Superior temporal gyrus (tissue), 1 donor: ENCODE results near the gene NHS.

Source experiments
- DNase-seq: peaks from one replicate; pipeline ENCODE4 v3.0.0-alpha.2; 2016; ENCODE audit errors: extremely low spot score

Gene NHS

DNA sequence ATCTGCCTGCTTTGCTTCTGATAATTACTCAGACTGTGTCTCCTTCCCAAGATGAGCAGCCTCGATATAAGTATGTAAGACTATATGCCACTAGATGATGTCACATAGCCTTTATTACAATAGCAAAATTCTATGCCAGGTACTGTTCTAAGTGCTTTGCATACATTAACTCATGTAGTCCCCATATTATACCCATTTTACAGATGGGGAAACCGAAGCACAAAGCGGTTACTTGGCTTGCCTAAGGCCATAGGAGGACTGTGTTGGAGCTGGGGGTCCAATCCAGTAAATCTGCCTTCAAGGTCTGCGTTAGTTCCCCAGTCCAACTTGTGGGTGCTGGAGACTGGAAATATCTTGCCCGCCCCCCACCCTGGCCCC, 361.5 kb downstream of the NHS start:
- no peak for DNase-seq

DNA sequence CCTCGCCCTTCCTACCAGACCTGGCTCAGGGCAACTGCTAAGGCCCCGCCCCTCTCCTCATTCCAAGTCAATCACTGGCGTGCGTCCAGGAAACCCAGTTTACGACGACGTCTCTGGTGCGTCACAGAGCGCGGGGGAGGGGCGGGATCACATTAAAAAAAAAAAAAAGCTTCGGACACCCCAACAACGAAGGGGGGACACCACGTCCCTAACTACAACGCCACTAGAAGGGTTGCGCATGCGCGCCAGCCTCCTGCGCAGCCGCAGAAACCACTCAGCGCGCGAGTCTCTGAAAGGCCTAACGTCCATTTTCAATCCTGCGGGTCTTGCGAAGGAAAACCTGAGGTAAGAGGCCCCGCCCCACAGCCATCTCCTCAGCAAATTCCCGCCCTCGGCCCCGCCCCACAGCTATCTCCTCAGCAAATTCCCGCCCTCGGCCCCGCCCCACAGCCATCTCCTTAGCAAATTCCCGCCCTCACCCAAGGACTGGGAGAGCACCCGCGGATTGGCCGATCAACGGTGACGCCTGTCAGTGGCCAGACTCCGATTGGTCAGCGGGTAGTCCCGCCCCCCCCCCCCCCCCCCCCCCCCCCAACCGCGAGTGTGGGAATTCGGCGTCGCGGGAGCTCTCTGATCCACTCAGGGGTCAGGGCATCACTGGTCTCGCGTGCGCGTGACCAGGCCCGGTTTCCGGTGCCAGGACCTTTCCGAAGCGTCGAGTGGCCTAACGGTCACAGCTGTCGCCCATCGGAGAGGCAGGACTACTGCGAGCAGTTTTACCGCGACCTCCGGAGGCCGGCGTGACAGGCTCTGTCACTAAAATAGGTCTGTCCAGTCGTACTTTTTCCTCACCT, 362.1 kb downstream of the NHS start, which contains the start of gene SCML1:
TSS of gene SCML1 (plus strand) at position 638 of the 854 bp plus-strand sequence. CDS start 6,694 bp downstream, outside the sequence.
- peak; percentile 93 for DNase-seq

DNA sequence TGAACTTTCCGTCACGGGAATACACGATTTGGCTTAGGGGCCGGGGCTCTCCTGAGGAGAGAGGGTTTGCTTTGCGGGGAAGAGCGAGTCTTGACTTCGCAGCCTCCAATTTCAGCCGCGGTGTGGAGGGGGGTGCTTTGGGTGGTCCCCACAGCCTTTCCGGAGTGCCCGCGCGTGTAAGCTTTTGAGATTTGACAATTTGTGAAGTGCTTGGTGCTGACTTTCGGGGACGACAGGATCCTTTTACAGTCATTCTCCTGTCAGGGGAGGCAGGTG, 362.6 kb downstream of the NHS start:
- DNase-seq, result no peak

DNA sequence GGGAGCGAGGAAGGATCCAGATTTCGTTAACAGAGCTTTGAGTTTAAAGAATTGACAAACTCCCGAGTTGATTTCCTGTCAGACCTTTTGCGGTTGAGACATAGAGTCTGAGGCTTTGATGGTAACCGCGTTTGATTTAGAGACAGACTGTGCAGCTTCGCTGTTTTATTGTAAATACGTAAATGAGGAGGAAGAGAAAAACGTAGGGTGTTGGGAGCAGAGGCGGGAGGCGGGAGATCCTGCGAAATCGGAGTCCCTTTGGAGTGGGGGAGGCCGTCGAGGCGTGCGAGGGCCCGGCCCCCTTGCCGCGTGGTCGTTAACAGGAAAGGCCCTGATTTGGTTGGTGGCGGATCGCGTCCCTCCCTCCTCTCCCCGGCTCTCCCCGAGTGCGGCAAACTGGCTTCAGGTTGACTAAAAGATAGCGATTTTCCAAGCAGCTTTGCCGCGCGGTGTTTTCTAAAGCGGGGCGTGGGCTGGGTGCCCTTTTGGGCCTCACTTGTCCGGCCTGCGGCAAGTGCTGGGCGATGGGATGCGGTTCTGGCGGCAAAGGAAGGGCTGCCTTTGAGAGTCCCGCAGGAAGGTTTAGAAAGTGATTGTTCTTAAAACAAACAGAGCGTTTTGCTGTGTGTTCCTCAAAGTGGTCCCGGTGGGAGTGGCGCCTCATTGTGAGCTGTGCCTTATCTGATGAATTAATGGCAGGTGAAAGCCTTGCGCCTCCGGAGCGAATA, 363.1 kb downstream of the NHS start:
- DNase-seq, result no peak

DNA sequence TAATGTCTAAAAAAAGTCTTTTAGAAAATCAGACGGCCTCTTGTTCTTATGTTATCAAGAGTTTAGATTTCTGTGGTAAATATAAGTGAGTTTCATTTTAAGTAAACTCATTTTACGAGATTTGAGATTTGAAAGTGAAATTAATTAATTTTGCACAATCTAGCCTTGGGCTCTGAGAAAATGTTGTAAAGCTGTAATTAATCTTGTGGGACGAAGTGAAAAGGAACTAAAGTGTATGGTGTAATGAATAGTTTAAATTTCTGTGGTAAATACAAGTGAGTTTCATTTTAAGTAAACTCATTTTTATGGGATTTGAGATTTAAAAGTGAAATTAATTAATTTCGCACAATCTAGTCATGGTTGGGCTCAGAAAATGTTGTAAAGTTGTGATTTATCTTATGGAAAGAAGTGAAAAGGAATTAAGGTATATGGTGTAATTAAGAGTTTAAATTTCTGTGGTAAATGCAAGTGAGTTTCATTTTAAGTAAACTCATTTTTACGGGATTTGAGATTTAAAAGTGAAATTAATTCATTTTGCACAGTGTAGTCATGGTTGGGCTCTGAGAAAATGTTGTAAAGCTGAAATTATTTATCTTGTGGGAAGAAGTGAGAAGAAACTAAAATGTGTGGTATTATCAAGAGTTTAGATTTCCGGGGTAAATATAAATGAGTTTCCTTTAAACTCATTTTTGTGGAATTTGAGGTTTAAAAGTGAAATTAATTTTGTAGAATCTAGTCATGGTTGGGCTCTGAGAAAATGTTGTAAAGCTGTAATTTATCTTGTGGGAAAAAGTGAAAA, 363.9 kb downstream of the NHS start:
- no peak for DNase-seq

DNA sequence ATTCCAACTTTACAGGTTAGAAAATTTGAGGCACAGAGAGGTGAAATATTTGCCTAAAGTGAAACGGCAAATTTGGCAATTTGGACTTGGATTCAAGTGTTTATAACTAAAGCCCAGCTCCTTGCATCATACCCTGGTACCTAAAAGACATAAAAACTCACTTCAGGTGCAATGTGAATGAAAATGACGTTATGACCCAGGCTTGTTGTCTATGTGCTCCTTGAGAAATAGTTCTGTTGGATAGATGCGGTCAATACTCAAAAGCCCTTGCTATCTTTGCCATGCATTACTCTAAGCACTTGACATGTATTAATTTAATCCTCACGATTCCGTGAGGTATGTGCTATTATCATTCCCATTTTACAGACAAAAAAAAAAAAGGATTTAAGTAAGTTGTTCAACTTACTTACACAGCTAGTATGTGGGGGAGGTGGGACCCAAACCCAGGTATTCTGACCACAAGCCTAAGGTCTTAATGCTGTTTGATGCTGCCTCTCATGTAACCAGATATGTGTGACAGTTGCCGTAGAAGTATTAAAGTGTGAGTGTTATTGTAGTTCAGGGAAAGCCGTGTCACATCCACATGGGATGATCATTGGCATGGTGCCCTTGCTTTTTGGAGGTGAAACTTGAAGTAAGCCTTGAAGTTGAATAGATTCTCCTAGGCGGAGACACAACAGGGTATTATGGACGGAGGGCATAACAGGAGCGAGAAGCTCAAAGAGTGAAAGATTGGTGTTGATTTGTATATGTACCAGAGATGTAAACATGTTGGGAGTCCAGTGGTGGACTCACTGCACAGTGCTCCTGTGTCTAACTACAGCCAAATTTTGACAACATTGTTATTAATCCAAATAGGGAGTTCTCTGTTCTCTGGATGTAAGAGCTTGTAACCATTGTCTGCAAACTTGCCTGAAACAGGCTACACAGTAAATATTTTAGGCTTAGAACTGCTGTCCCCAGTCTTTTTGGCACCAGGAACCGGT, 365.4 kb downstream of the NHS start:
- DNase-seq, result no peak

DNA sequence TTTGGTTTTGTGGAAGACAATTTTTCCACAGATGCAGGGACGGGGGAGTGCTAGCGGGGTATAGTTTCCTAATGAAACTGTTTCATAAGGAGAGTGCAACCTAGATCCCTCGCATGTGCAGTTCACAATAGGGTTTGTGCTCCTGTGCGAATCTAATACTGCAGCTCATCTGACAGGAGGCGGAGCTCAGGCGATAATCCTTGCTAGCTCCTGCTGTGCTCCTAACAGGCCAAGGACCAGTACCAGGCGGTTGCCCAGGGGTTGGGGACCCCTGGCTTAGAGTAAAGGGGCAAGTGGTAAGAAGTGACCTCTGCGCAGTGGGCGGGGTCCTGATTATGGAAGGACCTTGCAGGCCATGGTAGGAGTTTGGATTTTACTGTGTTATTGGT, 366.1 kb downstream of the NHS start:
- no peak for DNase-seq

DNA sequence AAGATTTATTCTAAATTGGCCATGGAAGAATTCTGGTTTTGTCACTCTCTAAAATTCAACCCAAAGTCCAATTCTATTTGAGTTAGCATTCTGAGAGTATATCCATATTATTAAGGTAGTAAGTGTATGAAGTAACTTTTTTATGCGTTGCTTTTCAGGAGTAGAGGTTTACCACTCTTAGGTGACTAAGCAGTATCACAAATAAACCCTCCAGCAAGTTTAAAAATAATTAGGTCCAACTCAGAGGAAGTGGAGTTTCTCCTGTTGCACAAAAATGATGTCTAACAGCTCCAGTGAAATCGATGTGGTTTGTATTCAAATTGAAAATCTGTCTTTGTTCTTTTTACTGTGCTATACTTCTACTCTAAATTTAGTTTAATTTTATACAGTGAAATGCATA, 368.9 kb downstream of the NHS start:
- no peak for DNase-seq

DNA sequence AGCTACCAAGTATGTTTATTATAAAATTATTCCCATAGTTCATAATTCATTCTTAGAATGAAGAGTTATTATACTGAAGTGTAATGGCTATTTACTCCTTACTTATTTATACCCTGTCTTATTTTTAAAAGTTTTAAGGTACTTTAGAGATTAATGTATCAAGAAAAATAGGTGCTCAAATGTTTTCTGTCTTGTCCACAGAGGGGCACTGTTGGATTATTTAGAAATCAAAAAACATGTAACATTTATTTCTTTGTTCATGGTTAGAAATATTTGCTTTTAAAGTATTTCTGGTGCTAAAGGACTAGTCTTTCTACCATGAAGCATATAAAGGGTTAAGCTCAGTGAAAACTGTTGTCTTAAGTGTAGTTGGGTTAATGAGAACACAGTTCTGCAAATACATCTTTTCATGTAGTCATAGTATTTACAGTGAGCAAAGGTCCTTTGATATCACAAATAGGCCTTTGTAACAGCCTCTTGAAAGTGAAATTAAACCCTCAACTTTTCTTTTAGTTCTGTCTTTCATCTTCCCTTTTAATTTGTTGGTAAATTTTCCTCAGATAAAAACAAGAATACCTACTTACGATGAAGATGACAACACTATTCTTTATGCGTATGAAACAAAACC, 370.0 kb downstream of the NHS start:
- DNase-seq, result no peak

DNA sequence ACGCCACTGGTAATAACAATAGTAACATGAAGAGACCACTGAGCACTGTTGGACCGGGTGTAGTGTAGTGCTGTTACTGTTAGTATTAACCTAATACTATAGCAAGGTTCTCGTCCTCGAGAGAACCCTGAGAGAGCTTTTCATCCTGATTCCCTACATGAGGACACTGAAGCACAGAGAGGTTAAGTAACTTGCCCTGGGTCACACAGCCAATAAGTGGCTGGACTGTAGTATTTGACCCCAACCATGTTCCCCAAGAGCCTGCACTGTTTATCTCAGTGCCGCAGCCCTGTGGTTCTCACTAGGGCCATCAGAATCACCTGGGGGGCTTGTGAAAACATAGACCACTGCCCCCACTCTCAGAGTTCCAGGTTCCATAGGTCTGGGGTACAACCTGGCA, 372.7 kb downstream of the NHS start:
- DNase-seq, result no peak

DNA sequence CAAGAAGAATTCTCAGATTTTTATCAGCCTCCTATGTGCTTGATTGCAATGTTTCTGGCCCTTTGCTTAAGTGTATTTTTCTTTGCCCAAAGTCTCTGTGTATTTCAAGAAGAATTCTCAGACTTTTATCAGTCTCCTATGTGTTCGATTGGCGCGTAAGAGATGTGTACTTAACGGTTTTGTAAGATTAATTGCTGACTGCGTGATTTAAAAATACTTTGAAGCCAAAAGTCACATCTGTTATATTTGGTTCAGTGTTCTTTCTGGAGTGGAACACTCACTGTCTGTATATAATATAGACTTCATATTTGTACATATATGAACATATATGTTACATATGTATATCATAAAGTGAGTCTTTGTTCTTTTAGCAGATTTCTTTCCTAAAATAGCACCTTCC, 373.7 kb downstream of the NHS start:
- no peak for DNase-seq

DNA sequence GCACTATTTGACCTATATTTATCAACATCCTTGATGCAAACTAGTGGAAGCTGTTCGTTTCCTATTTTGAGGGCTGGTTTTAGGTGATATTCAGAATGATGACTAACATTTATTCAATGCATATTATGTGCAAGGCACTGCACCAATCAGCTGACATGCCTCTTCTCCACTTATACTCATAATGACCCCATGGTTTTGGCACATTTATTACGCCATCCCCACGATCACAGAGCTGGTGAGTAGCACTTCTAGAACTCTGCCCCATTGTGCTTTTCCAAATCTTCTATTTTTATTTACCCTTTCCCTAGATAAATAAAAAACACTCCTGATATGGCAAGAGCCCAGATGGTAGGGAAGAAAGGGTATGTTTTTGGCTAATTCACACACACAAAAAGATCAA, 375.4 kb downstream of the NHS start:
- no peak for DNase-seq

DNA sequence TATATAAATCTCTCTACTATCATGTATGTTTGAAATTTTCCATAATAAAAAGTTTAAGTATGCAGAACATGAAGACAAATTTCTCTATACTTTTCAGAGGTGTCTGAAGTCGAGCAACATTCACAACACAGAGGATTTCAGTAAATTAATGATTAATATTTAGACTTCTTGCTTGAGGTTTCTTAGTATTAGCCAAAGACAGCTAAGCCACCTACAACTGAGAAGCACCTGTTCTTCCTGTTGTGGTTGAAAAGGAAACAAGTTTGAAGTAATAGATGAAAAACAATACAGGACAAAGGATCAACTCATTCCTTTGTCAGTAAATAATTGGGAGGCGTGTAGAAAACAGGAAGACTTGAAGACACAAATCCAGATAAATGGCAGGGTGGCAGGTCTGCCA, 383.4 kb downstream of the NHS start:
- DNase-seq, result no peak

DNA sequence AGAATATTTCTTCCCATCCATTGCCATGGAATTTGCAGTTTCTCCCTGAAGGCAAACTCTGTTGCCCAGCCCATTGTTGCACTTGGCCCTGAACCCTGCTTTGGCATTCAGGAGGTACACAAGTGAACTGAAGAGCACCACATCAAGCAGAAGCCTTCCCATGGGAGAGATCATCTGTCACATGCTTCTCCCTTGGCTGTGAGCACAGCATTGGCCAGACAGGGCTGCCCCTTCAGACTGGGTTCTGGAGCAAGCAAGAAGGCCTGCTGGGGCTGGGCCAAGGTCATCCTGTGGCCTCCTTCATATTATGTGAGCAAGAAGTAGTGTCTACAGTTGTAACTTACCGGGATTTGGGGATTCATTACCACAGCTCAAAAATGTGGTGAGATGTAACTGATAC, 385.0 kb downstream of the NHS start:
- no peak for DNase-seq

DNA sequence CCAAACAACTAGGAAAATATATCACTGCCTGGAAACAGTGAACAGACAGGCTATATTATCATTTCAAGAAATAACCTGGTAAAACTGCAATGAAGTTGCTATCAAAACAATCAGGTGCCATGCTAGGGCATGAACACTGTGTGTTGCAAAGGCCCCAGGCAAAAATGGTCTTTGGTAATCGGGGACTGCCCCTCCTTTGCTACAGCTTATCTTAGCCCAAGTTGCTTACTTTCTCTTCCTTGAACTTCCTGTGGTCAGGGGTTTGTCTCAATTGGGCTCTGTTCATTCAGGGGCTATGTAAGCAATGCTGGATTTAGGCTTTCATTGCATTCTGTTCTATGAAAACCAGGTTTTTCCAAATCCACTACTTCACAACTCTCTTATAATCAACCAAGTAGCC, 392.7 kb downstream of the NHS start:
- DNase-seq, result no peak

DNA sequence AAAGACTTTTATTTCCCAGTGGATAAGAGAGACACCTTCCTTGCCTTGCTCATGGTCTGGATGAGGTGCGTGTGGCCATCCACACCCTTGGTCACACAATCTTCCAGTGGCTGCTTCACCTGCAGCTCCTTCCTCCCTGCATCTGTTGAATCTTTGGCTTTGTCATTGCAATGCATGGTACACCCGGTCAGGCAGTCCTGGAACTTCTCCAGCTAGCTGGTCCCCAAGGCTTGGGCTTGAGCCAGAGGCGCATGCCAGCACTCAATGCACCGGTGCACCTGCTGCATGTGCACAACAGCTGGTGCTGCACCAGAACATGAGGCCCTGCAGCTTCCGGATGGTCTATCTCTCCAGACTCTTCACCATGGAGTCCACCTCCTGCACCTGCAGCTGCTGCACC, 394.0 kb downstream of the NHS start:
- DNase-seq, result no peak

DNA sequence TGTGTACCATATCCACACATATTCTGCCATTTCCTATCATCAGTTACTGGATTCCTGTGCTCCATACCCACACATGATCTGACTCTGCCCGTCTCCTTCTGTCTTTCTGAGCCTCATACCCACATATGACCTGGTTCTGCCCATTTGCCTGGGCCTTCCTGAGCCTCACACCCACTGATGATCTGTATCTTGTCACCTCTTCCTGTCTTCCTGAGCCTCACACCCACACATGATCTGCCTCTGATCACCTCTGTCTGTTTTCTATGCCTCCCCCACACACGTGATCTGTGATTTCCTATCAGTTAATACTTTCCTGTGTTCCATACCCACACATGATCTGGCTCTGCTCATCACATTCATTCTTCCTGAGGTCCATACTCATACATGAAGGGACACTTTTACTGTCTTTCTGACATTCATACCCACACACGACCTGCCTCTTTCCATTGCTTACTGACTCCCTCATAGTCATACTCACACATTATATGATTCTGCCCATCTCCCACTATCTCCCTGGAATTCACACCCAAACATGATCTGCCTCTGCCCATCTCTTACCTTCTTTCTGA, 394.8 kb downstream of the NHS start:
- no peak for DNase-seq

DNA sequence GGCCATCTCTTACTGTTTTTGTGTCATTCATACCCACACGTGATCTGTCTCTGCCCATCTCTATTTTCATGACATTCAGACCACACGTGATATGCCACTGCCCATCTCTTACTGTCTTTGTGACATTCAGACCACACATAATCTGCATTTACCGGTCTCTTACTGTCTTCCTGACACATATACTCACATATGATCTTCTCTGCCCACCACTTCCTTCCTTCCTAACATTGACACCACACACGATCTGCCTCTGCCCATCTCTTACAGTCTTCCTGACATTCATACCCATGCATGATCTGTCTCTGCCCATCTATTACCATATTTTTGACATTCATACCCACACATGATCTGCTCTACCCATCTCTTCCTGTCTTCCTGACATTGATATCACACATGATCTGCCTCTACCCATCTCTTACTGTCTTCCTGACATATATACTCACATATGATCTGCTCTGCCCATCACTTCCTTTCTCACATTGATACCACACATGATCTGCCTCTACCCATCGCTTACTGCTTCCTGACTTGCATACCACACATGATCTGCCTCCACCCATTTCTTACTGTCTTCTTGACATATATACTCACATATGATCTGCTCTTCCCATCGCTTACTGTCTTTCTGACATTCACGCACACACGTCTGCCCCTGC, 398.3 kb downstream of the NHS start:
- no peak for DNase-seq

DNA sequence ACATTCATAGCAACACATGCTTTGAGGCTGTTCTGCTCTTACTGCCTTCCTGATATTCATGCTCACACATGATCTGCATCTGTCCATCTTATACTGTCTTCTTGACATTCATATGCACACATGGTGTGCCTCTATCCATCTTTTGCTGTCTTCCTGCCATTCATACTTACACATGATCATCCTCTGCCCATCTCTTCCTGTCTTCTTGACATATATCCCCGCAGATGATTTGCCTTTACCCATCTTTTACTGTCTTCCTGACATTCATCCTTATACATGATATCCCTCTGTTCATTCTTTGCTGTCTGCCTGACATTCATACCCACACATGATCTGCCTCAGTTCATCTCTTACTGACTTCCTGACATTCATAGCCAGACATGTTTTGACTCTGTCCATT, 399.1 kb downstream of the NHS start:
- no peak for DNase-seq

DNA sequence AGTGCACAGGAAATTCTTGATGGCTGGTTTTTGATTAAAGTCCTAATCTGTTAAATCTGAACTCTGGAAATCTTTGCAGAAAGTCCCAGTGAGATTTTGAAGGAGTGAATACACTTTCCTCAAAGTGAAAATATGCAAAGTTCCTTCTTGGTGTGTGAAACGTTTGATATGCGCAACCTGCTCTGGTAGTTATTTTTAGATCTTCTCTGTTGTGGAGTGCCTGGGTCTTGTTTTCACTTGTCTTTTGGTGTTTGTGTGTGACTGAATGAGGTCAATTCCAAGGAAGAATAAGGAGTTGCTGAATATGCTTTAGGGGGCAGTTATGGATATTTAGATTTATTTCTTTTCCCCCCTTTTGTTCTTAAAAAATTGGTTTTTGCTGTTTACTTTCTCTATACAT, 404.0 kb downstream of the NHS start:
- no peak for DNase-seq
